Vagina (tissue), 2 donors: Measurements from ENCODE around the gene VPS18.

ENCODE experiments used
- POLR2A ChIP-seq, 2 donors: fragments of 450-650 bp; IDR thresholded peaks; one replicate each; pipeline ENCODE4 v1.6.1; 2017; ENCODE audit warnings: antibody characterized with exemption in 2 of 2, mild to moderate bottlenecking in 2 of 2, moderate library complexity in 2 of 2
- TF ChIP-seq, protein P1 (sequence below), 3 experiments: fragments of 450-650 bp in 2 of 3; fragments of 200-600 bp in 1 of 3; sonication (generic) in 1 of 3; IDR thresholded peaks; one replicate each; pipeline ENCODE4 v1.5.1; 2017 to 2019; ENCODE audit warnings: antibody characterized with exemption in 3 of 3, mild to moderate bottlenecking in 2 of 3, moderate library complexity in 2 of 3

DNA sequence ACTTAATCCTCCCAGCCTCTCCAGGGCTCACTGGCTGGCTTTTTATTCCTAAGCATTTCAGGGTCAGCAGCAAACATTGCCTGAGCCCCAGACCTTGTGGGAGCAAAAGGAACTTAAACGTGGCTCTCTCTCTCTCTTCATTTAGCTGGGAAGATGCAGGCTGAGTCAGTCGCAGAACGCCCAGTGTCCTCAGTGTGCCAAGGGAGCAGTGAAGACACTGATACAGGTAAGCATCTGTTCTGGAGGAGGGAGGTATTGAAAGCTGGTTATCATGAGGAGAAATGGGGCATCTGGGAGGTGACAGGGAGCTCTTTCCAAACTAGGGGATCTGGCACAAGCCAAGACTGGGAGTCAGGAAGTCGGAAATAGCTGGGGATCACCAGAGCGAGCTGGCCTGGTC is 24.6 kb upstream of the VPS18 start:
- no peak for TF ChIP-seq POLR2A (IDR thresholded peaks at IDR 0.05)
- TF ChIP-seq, protein P1, sequence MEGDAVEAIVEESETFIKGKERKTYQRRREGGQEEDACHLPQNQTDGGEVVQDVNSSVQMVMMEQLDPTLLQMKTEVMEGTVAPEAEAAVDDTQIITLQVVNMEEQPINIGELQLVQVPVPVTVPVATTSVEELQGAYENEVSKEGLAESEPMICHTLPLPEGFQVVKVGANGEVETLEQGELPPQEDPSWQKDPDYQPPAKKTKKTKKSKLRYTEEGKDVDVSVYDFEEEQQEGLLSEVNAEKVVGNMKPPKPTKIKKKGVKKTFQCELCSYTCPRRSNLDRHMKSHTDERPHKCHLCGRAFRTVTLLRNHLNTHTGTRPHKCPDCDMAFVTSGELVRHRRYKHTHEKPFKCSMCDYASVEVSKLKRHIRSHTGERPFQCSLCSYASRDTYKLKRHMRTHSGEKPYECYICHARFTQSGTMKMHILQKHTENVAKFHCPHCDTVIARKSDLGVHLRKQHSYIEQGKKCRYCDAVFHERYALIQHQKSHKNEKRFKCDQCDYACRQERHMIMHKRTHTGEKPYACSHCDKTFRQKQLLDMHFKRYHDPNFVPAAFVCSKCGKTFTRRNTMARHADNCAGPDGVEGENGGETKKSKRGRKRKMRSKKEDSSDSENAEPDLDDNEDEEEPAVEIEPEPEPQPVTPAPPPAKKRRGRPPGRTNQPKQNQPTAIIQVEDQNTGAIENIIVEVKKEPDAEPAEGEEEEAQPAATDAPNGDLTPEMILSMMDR (IDR thresholded peaks at IDR 0.05), result no peak
